ENCODE measurements around the gene MSH4. TPM values are rescaled to one million over a fixed set of nuclear protein-coding genes. Genes with fewer than 3 reads are reported as not detected.
"Not testable (repeated sequence)": the region's sequence is repeated elsewhere in the genome, so short reads cannot be mapped to it uniquely, and the experiment has no call there.

MSH4 gene
- total RNA-seq, 1 donor from 2014 or later, result 0.26 TPM

DNA sequence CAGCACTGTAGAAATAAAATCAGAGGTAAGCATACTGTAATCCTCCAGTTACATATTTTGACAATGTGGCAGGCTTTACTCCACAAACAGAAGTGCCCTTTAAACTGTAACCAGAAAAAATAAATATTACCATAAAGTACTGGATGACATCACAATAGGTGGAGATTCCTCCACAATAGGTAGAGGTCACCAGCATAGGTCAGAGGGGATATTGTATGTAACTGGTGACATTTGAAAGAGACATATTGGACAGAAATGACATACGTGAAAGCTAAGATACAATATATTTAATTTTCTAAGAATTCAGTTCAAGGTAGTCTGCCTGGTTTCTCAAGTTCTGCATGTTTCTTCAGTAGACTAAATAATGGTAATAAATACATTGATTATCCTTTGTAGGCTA lies 135.6 kb downstream of the MSH4 start, which contains the start of gene ASB17:
ASB17 (minus strand) TSS at position 101 of the 400 bp plus-strand sequence. CDS start 113 bp downstream, outside the sequence.
- FAIRE-seq (no peak), DNase-seq (ENCODE audit: low read depth) (no peak)
- Histone ChIP-seq H3K4me3 (ENCODE audit: low read depth, low read length) (no peak within 1 kb of the TSS), H3K27me3 (ENCODE audit: control insufficient read depth, insufficient read depth, low read length) (no peaks in the 10 kb centered on the region), H3K36me3 (ENCODE audit: control insufficient read depth, insufficient read depth, low read length) (no peaks in the 10 kb centered on the region)
- TF ChIP-seq CTCF (IDR thresholded peaks at IDR 0.05; ENCODE audit: insufficient read depth, low read length, severe bottlenecking), result no peak

DNA sequence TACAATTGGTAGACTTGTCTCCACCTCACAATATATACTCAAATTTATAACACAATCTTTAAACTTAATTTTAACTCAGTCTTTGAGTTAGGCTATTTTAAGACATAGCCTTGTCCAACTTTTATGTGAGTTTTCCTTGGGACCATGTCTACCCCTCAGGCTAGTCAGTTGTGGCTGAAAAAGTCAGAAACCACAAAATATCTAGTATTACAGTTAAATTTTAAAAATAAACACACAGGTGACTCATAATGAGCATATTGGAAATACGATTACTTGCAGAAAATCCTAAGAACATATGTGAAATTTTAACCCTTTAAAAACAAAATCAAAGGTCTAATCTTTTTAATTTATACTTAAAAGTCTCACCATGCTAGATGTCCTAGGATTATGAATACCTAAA lies 140.4 kb downstream of the MSH4 start:
- no peak for FAIRE-seq
- H3K4me3 ChIP-seq (ENCODE audit: low read depth, low read length), result no peak overlapping the region
- DNase-seq (ENCODE audit: low read depth), result peak; percentile 20
- no peaks in the 10 kb centered on the region for H3K36me3 ChIP-seq (ENCODE audit: control insufficient read depth, insufficient read depth, low read length)
- H3K27me3 ChIP-seq (ENCODE audit: control insufficient read depth, insufficient read depth, low read length), result no peaks in the 10 kb centered on the region
- TF ChIP-seq CTCF (IDR thresholded peaks at IDR 0.05; ENCODE audit: insufficient read depth, low read length, severe bottlenecking), result no peak

DNA sequence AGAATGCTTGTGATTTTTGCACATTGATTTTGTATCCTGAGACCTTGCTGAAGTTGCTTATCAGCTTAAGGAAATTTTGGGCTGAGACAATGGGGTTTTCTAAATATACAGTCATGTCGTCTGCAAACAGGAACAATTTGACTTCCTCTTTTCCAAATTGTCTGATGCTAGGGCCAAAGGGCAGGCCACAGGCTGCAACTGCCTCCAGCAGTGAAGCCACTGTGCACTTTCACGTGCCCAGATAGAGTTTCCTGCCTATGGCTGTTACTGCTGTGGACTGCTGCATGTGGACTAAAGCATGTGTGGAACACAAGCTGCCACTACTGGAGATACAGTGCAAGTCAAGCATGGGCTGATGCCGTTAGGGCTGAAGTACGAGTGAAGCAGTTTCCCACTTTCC lies 146.4 kb downstream of the MSH4 start:
- not testable (repeated sequence) for DNase-seq (ENCODE audit: low read depth); H3K27me3 ChIP-seq (ENCODE audit: control insufficient read depth, insufficient read depth, low read length); FAIRE-seq; H3K4me3 ChIP-seq (ENCODE audit: low read depth, low read length); H3K36me3 ChIP-seq (ENCODE audit: control insufficient read depth, insufficient read depth, low read length)

GRCh38 chr1:75950176-75950575 lies 153.5 kb downstream of the MSH4 start:
- FAIRE-seq, result no peak
- TF ChIP-seq CTCF (IDR thresholded peaks at IDR 0.05; ENCODE audit: insufficient read depth, low read length, severe bottlenecking), result no peak
- H3K4me3 ChIP-seq (ENCODE audit: low read depth, low read length), result no peak overlapping the region
- no peak for DNase-seq (ENCODE audit: low read depth)
- no peaks in the 10 kb centered on the region for H3K36me3 ChIP-seq (ENCODE audit: control insufficient read depth, insufficient read depth, low read length)
- no peaks in the 10 kb centered on the region for H3K27me3 ChIP-seq (ENCODE audit: control insufficient read depth, insufficient read depth, low read length)

GRCh38 chr1:75952016-75952415 lies 155.3 kb downstream of the MSH4 start:
- H3K4me3 ChIP-seq (ENCODE audit: low read depth, low read length), result no peak overlapping the region
- no peaks in the 10 kb centered on the region for H3K36me3 ChIP-seq (ENCODE audit: control insufficient read depth, insufficient read depth, low read length)
- no peak for FAIRE-seq
- no peak for TF ChIP-seq CTCF (IDR thresholded peaks at IDR 0.05; ENCODE audit: insufficient read depth, low read length, severe bottlenecking)
- no peaks in the 10 kb centered on the region for H3K27me3 ChIP-seq (ENCODE audit: control insufficient read depth, insufficient read depth, low read length)
- DNase-seq (ENCODE audit: low read depth), result no peak

- Histone ChIP-seq H3K27me3 (ENCODE audit: control insufficient read depth, insufficient read depth, low read length) (no peaks in the 10 kb centered on the region), H3K36me3 (ENCODE audit: control insufficient read depth, insufficient read depth, low read length) (no peaks in the 10 kb centered on the region), H3K4me3 (ENCODE audit: low read depth, low read length) (no peak overlapping the region)
- DNase-seq (ENCODE audit: low read depth), result no peak
- no peak for FAIRE-seq
- no peak for TF ChIP-seq CTCF (IDR thresholded peaks at IDR 0.05; ENCODE audit: insufficient read depth, low read length, severe bottlenecking)
These were observed 156.8 kb downstream of the MSH4 start for GRCh38 chr1:75953461-75953860.

Measured in bronchial epithelial cell (primary cell).